HG02885 (cell line): ENCODE data around the gene CBLB.

Experiments used
- ATAC-seq: cut with Tn5 transposase; IDR thresholded peaks from one replicate; pipeline ENCODE4 v1.9.1; 2021; ENCODE audit warnings: mild to moderate bottlenecking; ENCODE audit not compliant: unreplicated experiment, poor library complexity

Gene CBLB

DNA sequence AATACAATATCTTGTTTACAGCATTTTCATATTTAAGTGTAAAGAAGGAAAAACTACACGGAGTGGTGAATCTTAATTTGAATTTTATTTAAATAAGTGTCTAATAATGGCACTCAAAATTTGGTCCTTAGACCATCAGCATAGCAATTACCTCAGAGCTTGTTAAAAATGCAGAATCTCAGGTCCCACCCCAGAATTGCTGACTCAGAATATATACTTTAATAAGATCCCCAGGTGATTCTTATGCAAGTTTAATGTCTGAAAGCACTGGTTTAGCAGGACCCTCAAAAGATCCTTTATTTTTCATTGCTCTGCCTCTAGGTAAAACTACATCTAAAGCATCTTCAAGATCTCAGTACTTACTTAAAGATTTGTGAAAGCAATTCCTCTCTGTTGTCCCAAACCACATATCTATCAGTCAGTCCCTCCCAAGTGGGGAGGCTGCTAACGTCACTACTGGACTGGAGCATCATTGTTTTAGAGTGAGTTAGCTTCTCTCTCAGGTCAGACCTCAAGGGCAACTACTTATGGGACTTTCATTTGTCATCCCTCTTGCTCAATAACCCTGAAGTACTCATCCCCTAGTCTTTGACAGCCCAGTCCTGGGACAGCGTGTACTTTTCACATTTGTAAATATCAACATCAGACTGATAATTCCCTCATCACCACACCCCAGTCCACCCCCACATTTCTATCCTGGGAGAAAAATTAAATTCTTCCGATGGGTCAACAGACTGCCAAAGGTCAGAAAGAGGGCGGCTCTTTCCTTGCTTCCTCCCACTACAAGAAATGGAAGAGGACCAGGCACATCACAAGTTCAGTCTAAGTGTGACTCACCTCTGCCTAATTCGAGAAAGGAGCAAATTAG is 76.7 kb downstream of the CBLB start:
- no peak for ATAC-seq

DNA sequence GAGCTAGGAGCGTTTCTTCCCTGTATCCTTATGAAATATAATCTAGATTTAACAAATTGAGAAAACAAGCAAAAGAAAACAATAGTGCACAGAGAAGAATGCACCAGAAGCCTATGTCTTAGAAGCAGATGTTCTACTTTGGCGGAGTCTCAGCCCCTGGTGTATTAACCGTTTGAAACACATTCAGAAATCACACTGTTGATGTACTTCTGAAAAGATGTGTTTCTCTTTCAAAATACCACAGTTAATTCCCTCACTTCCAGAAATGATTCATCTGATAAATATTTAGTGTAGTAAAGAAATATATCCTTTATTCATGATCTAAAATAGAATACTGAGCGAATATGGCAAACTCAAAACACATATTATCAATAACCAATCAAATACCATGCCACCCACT is 77.7 kb downstream of the CBLB start:
- no peak for ATAC-seq

- no peak for ATAC-seq
These were observed 78.3 kb downstream of the CBLB start for GRCh38 chr3:105790534-105790933.

DNA sequence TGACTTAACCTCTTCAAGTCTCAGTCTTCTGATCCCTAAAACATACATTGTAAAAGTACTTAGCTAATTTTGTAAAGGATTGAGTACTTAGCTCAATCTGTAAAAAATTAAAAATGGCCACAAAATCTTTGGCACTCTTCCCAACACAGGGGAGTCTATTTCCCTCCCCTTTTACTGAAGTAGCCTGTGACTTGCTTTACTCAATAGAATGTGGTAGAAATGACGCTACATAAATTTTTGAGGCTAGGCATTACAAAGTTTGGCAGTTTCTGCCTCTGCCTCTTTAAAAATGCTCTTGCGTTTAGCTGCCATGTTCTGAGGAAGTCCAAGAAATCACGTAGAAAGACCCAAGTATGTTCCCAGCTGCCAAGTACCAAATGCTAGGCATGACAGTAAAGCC is 80.2 kb downstream of the CBLB start:
- no peak for ATAC-seq

DNA sequence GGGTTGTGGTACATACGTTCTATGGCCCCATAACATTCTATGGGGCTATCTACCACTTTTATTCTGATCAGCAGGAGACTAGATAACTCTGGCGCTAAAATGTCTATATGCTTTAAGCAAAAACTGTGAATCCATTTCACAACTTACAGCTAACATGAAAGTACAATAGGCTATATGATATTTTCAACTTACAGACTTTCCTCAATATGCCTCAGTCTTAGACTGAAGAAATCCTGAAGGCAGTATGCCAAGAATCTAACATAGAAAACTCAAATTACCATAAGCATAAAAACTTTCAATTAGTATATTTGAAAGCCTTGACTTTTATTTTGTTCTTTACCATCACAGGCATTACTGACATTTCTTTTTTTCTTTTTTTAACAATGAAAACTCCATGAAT is 81.4 kb downstream of the CBLB start:
- no peak for ATAC-seq

DNA sequence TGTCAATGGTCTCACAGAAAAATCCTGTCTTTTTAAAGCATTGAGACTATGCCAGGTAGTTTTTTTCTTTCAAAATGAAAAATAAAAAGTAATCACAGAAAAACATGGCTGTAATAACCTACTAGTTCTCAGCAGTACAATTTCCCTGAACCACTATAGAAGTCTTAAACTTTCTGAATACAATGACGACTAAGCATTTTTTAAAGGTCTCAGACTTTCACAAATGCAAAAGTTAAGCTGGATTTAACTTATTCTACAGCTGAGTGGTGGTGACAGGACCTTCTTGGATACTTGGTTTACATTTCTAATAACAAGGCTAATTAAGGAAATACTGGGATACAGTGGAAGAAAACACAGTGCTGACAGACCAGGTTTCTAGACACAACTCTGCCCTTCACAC is 81.8 kb downstream of the CBLB start:
- ATAC-seq: no peak

GRCh38 chr3:105786241-105786640 is 82.6 kb downstream of the CBLB start:
- no peak for ATAC-seq

- ATAC-seq: no peak
These were observed 83.0 kb downstream of the CBLB start for GRCh38 chr3:105785803-105786202.

- no peak for ATAC-seq
These were observed 85.2 kb downstream of the CBLB start for GRCh38 chr3:105783631-105784030.

DNA sequence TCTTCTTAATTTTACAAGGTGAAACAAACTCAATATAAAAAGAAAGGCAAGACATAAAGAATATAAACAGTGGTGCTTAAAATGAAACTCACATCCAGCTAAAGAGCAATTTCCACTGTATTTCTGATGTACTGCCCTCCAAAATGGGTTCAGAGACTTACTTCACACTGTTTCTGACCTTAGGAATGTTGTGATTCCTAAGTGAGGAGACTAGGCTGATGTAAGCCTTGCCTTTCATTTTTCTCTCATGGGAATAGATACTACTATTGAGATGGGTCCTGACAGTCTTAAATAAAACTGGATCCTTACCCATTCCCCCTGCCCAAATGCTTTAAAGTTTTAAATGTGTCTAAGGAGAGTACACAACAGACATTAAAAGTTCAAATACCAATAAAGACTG is 86.9 kb downstream of the CBLB start:
- no peak for ATAC-seq

GRCh38 chr3:105780107-105780506 is 88.7 kb downstream of the CBLB start:
- ATAC-seq: no peak

GRCh38 chr3:105775368-105775767 is 93.4 kb downstream of the CBLB start:
- no peak for ATAC-seq

DNA sequence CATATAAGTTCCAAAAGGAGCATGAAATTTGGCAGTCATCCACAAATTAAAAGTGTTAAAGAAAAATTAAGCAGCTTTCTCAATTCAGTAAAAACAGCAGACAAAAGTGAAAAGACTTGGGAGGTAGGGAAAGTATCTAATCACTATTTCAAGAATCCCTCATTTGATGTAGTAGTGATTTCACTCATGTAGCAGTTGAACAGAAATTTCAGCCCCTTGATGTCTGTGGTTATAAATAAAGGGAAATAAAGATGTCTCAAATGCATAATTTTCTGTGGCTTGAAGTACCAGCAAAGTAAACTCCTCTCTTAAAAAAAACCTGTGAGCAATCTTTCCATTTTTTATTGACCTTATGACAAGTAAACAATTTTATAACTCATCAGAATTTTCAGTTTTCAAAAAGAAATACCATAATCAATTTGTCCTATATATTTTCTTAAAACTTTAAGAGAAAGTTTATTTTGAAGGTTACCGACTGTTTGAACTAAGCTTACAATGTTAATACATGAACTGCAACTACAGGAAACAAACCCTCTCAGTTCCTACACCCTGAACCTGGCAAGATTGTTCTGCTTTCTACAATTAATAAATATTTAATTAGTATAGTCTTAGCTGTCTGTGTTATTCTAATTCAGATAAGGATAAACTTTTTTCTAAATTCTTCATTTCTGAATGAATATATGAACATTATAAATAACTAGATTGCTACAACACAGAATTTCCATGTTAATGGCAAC is 94.2 kb downstream of the CBLB start:
- ATAC-seq: peak; percentile 56

- no peak for ATAC-seq
These were observed 95.5 kb downstream of the CBLB start for GRCh38 chr3:105773291-105773690.

GRCh38 chr3:105772635-105773034 is 96.2 kb downstream of the CBLB start:
- ATAC-seq: no peak

- no peak for ATAC-seq
These were observed 97.4 kb downstream of the CBLB start for GRCh38 chr3:105771392-105771791.

- no peak for ATAC-seq
These were observed 98.4 kb downstream of the CBLB start for GRCh38 chr3:105770410-105770809.

GRCh38 chr3:105767776-105768175 is 101.0 kb downstream of the CBLB start:
- ATAC-seq: no peak

DNA sequence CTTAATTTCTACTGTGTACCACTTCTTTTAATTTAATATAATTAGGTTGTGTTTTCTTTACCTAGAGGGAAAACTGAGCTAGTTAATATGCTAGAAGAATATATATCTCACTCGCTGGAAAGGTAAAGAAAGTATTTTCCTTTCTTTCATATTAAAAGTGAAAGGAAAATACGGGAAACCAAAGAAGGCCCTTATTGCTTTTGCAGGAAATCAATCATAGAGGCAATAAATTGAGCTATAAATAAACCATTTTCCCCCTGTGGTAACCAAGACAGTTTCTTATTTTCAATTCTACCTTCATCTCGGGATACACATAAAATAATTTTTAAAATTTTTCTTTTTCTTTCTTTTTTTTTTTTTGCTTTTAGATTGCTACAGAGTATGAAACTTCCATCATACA is 101.6 kb downstream of the CBLB start:
- no peak for ATAC-seq

GRCh38 chr3:105765308-105765639 is 103.5 kb downstream of the CBLB start:
- ATAC-seq: no peak

DNA sequence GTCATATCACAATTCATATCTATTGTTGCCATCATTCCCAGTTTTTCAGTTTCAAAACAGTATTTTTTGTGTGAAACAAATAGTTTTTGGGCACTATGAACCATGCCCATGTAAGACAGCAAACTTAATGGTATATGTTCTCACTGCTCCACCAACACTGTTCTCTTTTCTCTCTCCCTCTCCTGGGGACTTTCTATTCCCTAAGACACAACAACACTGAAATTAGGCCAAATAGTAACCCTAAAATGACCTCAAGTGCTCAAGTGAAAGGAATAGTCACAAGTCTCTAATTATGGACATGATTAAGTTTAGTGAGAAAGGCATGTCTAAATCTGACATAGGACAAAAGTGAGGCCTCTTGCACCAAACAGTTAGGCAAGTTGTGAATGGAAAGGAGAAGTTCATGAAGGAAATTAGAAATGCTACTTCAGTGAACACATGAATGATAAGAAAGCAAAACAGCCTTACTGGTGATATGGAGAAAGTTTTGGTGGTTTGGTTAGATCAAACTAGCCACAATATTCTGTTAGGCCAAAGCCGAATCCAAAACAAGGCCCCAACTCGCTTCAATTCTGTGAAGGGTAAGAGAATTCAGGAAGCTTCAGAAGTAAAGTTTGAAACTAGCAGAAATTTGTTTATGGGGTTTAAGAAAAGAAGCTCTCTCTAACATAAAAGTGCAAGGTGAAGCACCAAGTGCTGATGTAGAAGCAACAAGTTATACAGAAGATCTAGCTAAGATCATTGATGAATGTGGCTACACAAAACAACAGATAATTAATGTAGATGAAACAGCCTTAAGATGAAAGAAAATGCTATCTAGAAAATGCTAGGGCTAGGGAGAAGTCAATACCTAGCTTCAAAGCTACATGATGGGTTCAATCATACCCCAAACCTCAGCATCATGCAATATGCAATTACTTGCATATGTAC is 104.2 kb downstream of the CBLB start:
- peak; percentile 66 for ATAC-seq
